BLaER1 treated with 17β-estradiol and CSF1 and Interleukin-3, amounts not matched to agents 10 nM and 100 nM (cell line): Measurements from ENCODE around the gene ARHGAP15.

Source experiments
- H3K27ac ChIP-seq, 11 experiments: shearing (Covaris generic); formaldehyde crosslinking; 2 replicates each; pipeline ENCODE4 v1.8.1; 2022
- H3K27me3 ChIP-seq, 11 experiments: shearing (Covaris generic); formaldehyde crosslinking; 2 replicates each; pipeline ENCODE4 v1.8.1; 2022
- H3K36me3 ChIP-seq, 11 experiments: shearing (Covaris generic); formaldehyde crosslinking; 2 replicates each; pipeline ENCODE4 v1.8.1; 2022
- H3K4me1 ChIP-seq, 10 experiments: shearing (Covaris generic); formaldehyde crosslinking; 2 replicates each; pipeline ENCODE4 v1.8.1; 2022
- H3K4me2 ChIP-seq, 11 experiments: shearing (Covaris generic); formaldehyde crosslinking; 2 replicates each; pipeline ENCODE4 v1.8.1; 2022
- H3K4me3 ChIP-seq, 10 experiments: shearing (Covaris generic); formaldehyde crosslinking; 2 replicates each; pipeline ENCODE4 v1.8.1; 2022
- H3K9ac ChIP-seq, 11 experiments: shearing (Covaris generic); formaldehyde crosslinking; 2 replicates each; pipeline ENCODE4 v1.8.1; 2022
- H3K9me3 ChIP-seq, 11 experiments: shearing (Covaris generic); formaldehyde crosslinking; replicated peaks in 1 of 11; 2 replicates each; pipeline ENCODE4 v1.8.1; 2022
- H4K20me1 ChIP-seq, 11 experiments: shearing (Covaris generic); formaldehyde crosslinking; 2 replicates each; pipeline ENCODE4 v1.8.1; 2022
- Cebpa-rat ChIP-seq, 11 experiments: shearing (Covaris generic); IDR thresholded peaks; 2 replicates each; pipeline ENCODE4 v1.8.1; 2022

ARHGAP15 gene

GRCh38 chr2:143608758-143609157 is 479.5 kb downstream of the ARHGAP15 start:
- H3K9ac ChIP-seq = no peak overlapping the region
- no peak overlapping the region for H3K4me3 ChIP-seq
- no peaks in the 10 kb centered on the region for H3K27me3 ChIP-seq
- H3K36me3 ChIP-seq = peaks cover 0 to 32% (median 0%) of the 10 kb centered on the region in 11 experiments; a peak in 4 of 22 replicates
- H3K4me2 ChIP-seq = no peak overlapping the region
- TF ChIP-seq Cebpa-rat (IDR thresholded peaks at IDR 0.05) = no peak
- no peaks in the 10 kb centered on the region for H3K4me1 ChIP-seq
- H4K20me1 ChIP-seq = 0 out of 22 replicates have a peak, but pooled peaks cover 0 to 5% (median 0%) of the 10 kb centered on the region in 11 experiments
- H3K27ac ChIP-seq = no peak overlapping the region
- no peaks in the 10 kb centered on the region for H3K9me3 ChIP-seq

DNA sequence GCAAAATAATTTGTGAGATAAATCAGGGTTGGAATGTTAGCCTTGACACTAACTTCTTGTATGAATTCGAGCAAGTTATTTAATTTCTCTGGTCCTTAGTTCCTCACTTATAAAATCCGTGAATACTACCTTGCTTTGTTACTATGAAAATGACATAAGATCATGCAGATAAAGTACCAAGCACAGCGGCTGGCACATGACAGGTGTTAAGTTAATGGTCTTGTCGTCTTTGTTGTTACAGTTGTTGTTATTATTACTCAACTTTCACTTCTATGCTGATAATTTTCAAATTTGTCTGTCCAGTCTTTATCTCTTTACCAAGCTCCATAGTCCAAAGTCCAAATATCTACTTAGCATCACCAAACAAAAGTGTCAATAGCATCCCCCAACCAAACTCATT is 482.1 kb downstream of the ARHGAP15 start:
- TF ChIP-seq Cebpa-rat (IDR thresholded peaks at IDR 0.05) = no peak
- Histone ChIP-seq H3K36me3 (peaks cover 0 to 30% (median 0%) of the 10 kb centered on the region in 11 experiments; a peak in 4 of 22 replicates), H3K4me2 (no peak overlapping the region), H3K9ac (no peak overlapping the region), H3K4me1 (no peaks in the 10 kb centered on the region), H3K4me3 (no peak overlapping the region), H3K9me3 (no peaks in the 10 kb centered on the region), H3K27ac (no peak overlapping the region), H3K27me3 (no peaks in the 10 kb centered on the region), H4K20me1 (0 out of 22 replicates have a peak, but pooled peaks cover 0 to 5% (median 0%) of the 10 kb centered on the region in 11 experiments)

- Histone ChIP-seq H3K36me3 (peaks cover 0 to 16% (median 0%) of the 10 kb centered on the region in 11 experiments; a peak in 2 of 22 replicates), H3K27me3 (no peaks in the 10 kb centered on the region), H3K4me2 (no peak overlapping the region), H3K27ac (no peak overlapping the region), H3K4me1 (no peaks in the 10 kb centered on the region), H3K4me3 (no peak overlapping the region), H3K9me3 (no peaks in the 10 kb centered on the region), H3K9ac (no peak overlapping the region), H4K20me1 (0 out of 22 replicates have a peak, but pooled peaks cover 0 to 5% (median 0%) of the 10 kb centered on the region in 11 experiments)
- TF ChIP-seq Cebpa-rat (IDR thresholded peaks at IDR 0.05) = no peak
Observed at GRCh38 chr2:143615562-143615961, 486.3 kb downstream of the ARHGAP15 start.

- no peak overlapping the region for H3K27ac ChIP-seq
- H3K36me3 ChIP-seq = peaks cover 0 to 11% (median 0%) of the 10 kb centered on the region in 11 experiments; a peak in 2 of 22 replicates
- no peak overlapping the region for H3K9ac ChIP-seq
- H3K4me2 ChIP-seq = no peak overlapping the region
- TF ChIP-seq Cebpa-rat (IDR thresholded peaks at IDR 0.05) = no peak
- 0 out of 22 replicates have a peak, but pooled peaks cover 0 to 5% (median 0%) of the 10 kb centered on the region in 11 experiments for H4K20me1 ChIP-seq
- no peaks in the 10 kb centered on the region for H3K4me1 ChIP-seq
- H3K27me3 ChIP-seq = no peaks in the 10 kb centered on the region
- H3K9me3 ChIP-seq = no peaks in the 10 kb centered on the region
- H3K4me3 ChIP-seq = no peak overlapping the region
Observed at GRCh38 chr2:143616452-143616851, 487.2 kb downstream of the ARHGAP15 start.

GRCh38 chr2:143617803-143618415 is 488.7 kb downstream of the ARHGAP15 start:
- Histone ChIP-seq H3K4me1 (no peaks in the 10 kb centered on the region), H3K27me3 (no peaks in the 10 kb centered on the region), H4K20me1 (no peaks in the 10 kb centered on the region), H3K4me3 (no peak overlapping the region), H3K27ac (no peak overlapping the region), H3K9me3 (no peaks in the 10 kb centered on the region), H3K4me2 (no peak overlapping the region), H3K9ac (no peak overlapping the region), H3K36me3 (peaks cover 0 to 6% (median 0%) of the 10 kb centered on the region in 11 experiments; a peak in 2 of 22 replicates)
- no peak for TF ChIP-seq Cebpa-rat (IDR thresholded peaks at IDR 0.05)

- Histone ChIP-seq H3K9ac (no peak overlapping the region), H3K4me2 (no peak overlapping the region), H3K27me3 (no peaks in the 10 kb centered on the region), H3K9me3 (peaks cover 4 to 20% (median 12%) of the 10 kb centered on the region in 11 experiments; a peak in 17 of 22 replicates), H3K4me1 (no peaks in the 10 kb centered on the region), H3K4me3 (no peak overlapping the region), H4K20me1 (no peaks in the 10 kb centered on the region), H3K27ac (no peak overlapping the region), H3K36me3 (peaks cover 25 to 44% (median 35%) of the 10 kb centered on the region in 11 experiments)
- TF ChIP-seq Cebpa-rat (IDR thresholded peaks at IDR 0.05) = no peak
Observed at GRCh38 chr2:143622106-143622505, 492.9 kb downstream of the ARHGAP15 start.

DNA sequence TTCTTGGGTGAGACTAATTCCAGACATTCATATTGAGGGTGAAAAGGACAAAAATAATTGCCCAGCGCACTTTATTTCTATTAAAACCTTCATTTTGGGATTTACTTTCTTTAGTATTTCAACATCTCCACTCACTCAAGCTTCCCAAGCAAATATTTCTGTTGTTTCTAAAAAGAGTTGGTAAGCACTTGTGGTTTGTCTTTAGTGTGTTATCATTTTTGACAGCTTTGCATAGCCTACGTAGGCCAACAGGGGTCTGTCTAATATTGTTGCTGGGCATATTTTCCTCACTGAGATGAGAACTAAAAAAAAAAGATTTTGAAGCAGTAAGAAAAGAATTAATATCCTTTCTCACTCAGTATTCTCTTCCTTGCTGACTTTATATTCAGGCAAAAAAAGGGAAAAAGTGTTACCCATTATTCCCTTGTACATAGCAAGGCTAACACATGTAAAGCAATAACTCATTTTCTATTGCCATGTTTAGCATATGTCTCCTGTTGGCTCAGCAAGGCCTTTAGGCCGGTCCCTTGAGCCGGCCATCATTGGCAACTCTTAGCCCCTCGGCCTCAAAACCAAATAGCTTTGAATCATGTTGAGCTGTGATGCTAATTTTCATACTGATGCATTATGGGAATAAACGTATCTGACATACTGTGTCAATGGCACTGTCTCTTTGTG is 494.2 kb downstream of the ARHGAP15 start:
- no peaks in the 10 kb centered on the region for H4K20me1 ChIP-seq
- H3K4me3 ChIP-seq = no peak overlapping the region
- TF ChIP-seq Cebpa-rat (IDR thresholded peaks at IDR 0.05) = no peak
- H3K36me3 ChIP-seq = peaks cover 25 to 57% (median 47%) of the 10 kb centered on the region in 11 experiments
- no peaks in the 10 kb centered on the region for H3K27me3 ChIP-seq
- H3K4me2 ChIP-seq = no peak overlapping the region
- no peaks in the 10 kb centered on the region for H3K4me1 ChIP-seq
- no peak overlapping the region for H3K9ac ChIP-seq
- H3K9me3 ChIP-seq = peaks cover 8 to 23% (median 12%) of the 10 kb centered on the region in 11 experiments; a peak in 17 of 22 replicates
- H3K27ac ChIP-seq = no peak overlapping the region

GRCh38 chr2:143623909-143624260 is 494.7 kb downstream of the ARHGAP15 start:
- no peaks in the 10 kb centered on the region for H3K27me3 ChIP-seq
- no peak for TF ChIP-seq Cebpa-rat (IDR thresholded peaks at IDR 0.05)
- H3K36me3 ChIP-seq = peaks cover 25 to 62% (median 48%) of the 10 kb centered on the region in 11 experiments
- H3K27ac ChIP-seq = no peak overlapping the region
- H3K9ac ChIP-seq = no peak overlapping the region
- no peaks in the 10 kb centered on the region for H4K20me1 ChIP-seq
- H3K4me1 ChIP-seq = no peaks in the 10 kb centered on the region
- H3K4me3 ChIP-seq = no peak overlapping the region
- H3K9me3 ChIP-seq = peaks cover 8 to 23% (median 12%) of the 10 kb centered on the region in 11 experiments; a peak in 17 of 22 replicates
- H3K4me2 ChIP-seq = no peak overlapping the region

DNA sequence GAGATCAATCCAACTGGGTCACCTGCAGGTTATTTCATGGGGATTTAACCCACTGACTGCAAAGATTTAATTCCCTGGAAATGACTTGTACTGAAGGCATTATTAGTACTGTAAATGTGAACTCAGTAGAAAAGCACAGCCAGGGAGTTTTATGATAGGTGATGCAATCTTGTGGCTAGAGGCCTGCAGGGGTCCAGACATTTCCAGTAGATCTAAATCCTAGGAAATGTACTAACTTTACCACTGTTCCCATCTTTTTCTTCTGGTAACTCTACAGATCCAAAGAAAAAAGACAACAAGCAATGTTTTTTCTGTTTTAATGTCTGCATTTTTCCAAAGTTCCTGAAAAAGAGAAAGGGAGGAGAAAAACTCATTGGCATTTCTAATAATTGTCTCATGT is 500.1 kb downstream of the ARHGAP15 start:
- Histone ChIP-seq H3K27ac (no peak overlapping the region), H3K27me3 (no peaks in the 10 kb centered on the region), H3K36me3 (peaks cover 21 to 92% (median 40%) of the 10 kb centered on the region in 11 experiments), H4K20me1 (no peaks in the 10 kb centered on the region), H3K4me1 (no peaks in the 10 kb centered on the region), H3K4me3 (no peak overlapping the region), H3K9ac (no peak overlapping the region), H3K9me3 (peaks cover 9 to 23% (median 12%) of the 10 kb centered on the region in 11 experiments; a peak in 17 of 22 replicates), H3K4me2 (no peak overlapping the region)
- TF ChIP-seq Cebpa-rat (IDR thresholded peaks at IDR 0.05) = no peak
